Mesodermal cell (in vitro differentiated cells): ENCODE measurements around the gene HPDL. TPM values are rescaled to one million over a fixed set of nuclear protein-coding genes. Genes with fewer than 3 reads are reported as not detected.
"Not testable (repeated sequence)": the region's sequence is repeated elsewhere in the genome, so short reads cannot be mapped to it uniquely, and the experiment has no call there.

Source experiments
- H3K27ac ChIP-seq: 2 replicates; pipeline ENCODE4 v1.7.0; 2013; ENCODE audit warnings: mild to moderate bottlenecking, low read depth, low read length, moderate library complexity; ENCODE audit not compliant: severe bottlenecking
- H3K36me3 ChIP-seq: 2 replicates; pipeline ENCODE4 v1.7.1; 2013; ENCODE audit warnings: mild to moderate bottlenecking, low read length, moderate library complexity; ENCODE audit not compliant: control insufficient read depth, insufficient read depth
- H3K4me1 ChIP-seq: one replicate; pipeline ENCODE4 v1.7.1; 2013; ENCODE audit warnings: mild to moderate bottlenecking, low read length; ENCODE audit not compliant: insufficient read depth, control insufficient read depth, poor library complexity, severe bottlenecking
- H3K4me3 ChIP-seq: 2 replicates; pipeline ENCODE4 v1.7.0; 2013; ENCODE audit warnings: low read length, control low read depth, mild to moderate bottlenecking; ENCODE audit not compliant: insufficient read depth, poor library complexity, severe bottlenecking; ENCODE audit errors: extremely low read depth
- H3K9me3 ChIP-seq: 2 replicates; pipeline ENCODE4 v1.7.1; 2013; ENCODE audit warnings: mild to moderate bottlenecking, low read length, moderate library complexity; ENCODE audit not compliant: control insufficient read depth
- WGBS, 2 experiments: methylation state at CpG; one replicate each; pipeline ENCODE4 v1.1.5; 2013; ENCODE audit warnings: missing lambda C conversion rate in 2 of 2; ENCODE audit not compliant: insufficient coverage in 2 of 2; 5-methylcytosine and 5-hydroxymethylcytosine counted together
- polyA plus RNA-seq, 2 experiments: library from polyadenylated mRNA; stranded (reverse); fragments of 50-300 nt; gene quantifications; one replicate each; pipeline ENCODE4 v1.2.3, GENCODE V29; 2013

Gene HPDL
- 0.29 TPM for polyA plus RNA-seq (2013, experiment 1 of 2)
- polyA plus RNA-seq (2013, experiment 2 of 2), result not detected

GRCh38 chr1:45326627-45327623 lies at the start of gene HPDL:
Gene HPDL, plus strand, starts transcription at chr1:45326895. Its CDS starts 254 bp downstream, at chr1:45327149.
- WGBS, 2 experiments, result 90 to 91% methylated on average over 81 to 96 of the region's 96 CpGs
- Histone ChIP-seq H3K27ac (no peak within 1 kb of the TSS), H3K36me3 (peaks cover 25% of the 10 kb centered on the region), H3K4me1 (peaks cover 12% of the 10 kb centered on the region), H3K4me3 (no peak within 1 kb of the TSS), H3K9me3 (peaks cover 3% of the 10 kb centered on the region)

DNA sequence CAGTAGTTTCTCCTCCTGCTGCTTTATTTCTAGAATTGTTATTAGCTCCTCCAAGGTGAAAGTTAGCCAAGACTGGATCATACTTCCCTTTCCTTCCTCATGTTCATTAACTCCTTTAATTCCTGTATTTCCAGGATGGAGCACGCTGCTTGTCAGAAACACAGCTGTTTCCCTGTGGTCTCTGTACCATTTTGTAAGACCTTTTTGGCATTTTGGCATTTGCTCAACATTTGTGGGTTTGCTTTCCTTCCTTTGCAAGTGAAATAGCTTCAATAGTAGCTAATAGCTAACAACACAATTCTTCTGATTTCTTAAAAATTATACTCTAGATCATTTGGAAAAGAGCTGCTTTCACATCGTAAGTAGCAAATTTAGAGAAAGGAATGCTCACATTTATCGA lies 44.3 kb upstream of the HPDL start:
- 100% methylated on average over 1 of the region's 3 CpGs for WGBS, 2 experiments
- H3K4me3 ChIP-seq, result no peak overlapping the region
- peaks cover 5% of the 10 kb centered on the region for H3K9me3 ChIP-seq
- H3K27ac ChIP-seq, result no peak overlapping the region
- no peaks in the 10 kb centered on the region for H3K36me3 ChIP-seq
- H3K4me1 ChIP-seq, result no peaks in the 10 kb centered on the region

DNA sequence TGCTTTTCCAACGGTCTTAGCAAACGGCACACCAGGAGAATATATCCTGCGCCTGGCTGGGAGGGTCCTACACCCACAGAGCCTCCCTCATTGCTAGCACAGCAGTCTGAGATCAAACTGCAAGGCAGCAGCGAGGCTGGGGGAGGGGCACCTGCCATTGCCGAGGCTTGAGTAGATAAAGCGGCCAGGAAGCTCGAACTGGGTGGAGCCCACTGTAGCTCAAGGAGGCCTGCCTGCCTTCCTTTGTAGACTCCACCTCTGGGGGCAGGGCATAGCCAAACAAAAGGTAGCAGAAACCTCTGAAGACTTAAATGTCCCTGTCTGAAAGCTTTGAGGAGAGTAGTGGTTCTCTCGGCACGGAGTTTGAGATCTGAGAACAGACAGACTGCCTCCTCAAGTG lies 41.8 kb upstream of the HPDL start:
- 90 to 97% methylated on average over 8 to 9 of the region's 9 CpGs for WGBS, 2 experiments
- H3K36me3 ChIP-seq, H3K27ac ChIP-seq, H3K4me3 ChIP-seq, H3K9me3 ChIP-seq, H3K4me1 ChIP-seq: not testable (repeated sequence)

GRCh38 chr1:45286521-45286920 lies 40.2 kb upstream of the HPDL start:
- WGBS, 2 experiments, result no CpG with 5 or more reads among the region's 3 CpGs
- H3K27ac ChIP-seq, H3K36me3 ChIP-seq, H3K9me3 ChIP-seq, H3K4me3 ChIP-seq, H3K4me1 ChIP-seq: not testable (repeated sequence)

DNA sequence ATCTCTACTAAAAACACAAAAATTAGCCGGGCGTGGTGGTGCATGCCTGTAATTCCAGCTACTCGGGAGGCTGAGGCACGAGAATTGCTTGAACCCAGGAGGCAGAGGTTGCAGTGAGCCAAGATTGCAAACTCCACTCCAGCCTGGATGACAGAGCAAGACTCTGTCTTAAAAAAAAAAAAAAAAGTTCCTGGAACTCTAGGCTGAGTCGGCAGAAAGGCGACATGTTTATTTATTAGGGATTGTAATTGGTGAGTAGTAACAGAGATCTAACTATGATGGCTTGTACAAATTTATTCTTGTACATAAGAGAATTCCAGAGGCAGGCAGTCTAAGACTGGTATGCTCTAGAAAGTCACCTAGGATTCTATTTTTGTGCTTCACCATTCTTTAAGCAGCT lies 35.7 kb upstream of the HPDL start:
- 84% methylated on average over 4 of the region's 6 CpGs; no CpG with 5 or more reads in 1 of the 2 experiments for WGBS, 2 experiments

GRCh38 chr1:45291716-45292115 lies 35.0 kb upstream of the HPDL start:
- Histone ChIP-seq H3K9me3 (no peaks in the 10 kb centered on the region), H3K4me1 (no peaks in the 10 kb centered on the region), H3K27ac (no peak overlapping the region), H3K36me3 (no peaks in the 10 kb centered on the region), H3K4me3 (no peak overlapping the region)
- 67 to 100% methylated on average over 1 to 2 of the region's 2 CpGs for WGBS, 2 experiments

More for the DNA sequence above, 35.7 kb upstream of the HPDL start:
- not testable (repeated sequence) for H3K36me3 ChIP-seq, H3K4me3 ChIP-seq, H3K4me1 ChIP-seq, H3K9me3 ChIP-seq, H3K27ac ChIP-seq

DNA sequence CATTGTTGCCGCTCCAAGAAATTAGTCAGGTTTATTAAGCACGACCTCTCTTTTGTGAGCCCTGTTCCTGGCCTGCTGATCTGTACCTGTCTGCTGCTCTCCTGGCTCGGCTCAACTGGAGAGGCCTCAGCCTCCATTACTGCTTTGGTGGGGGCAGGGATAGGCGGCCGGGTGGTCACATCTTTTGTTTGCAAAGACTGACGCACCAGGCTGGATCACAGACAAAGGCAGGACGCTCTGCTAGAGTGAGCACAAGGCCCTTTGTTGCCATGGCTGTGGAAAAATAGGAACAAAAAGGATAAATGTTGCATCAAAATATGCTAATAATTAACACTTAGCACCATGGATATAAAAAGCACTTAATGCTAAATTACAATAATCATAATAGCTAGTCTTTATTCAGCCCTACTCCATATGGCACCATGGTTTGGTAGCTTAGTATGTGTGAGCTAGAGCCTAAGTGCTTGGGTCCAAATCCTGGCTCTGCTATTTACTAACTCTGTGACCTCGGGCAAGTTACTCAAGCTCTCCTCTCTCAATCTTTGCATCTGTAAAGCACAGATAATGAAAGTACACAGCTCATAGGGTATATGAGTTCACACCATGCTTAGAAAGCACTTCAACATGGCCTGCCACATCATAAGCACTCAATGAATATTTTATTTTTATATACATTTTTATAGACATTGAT lies 28.9 kb upstream of the HPDL start:
- Histone ChIP-seq H3K9me3 (no peaks in the 10 kb centered on the region), H3K36me3 (no peaks in the 10 kb centered on the region), H3K4me3 (no peak overlapping the region), H3K4me1 (no peaks in the 10 kb centered on the region), H3K27ac (no peak overlapping the region)
- 73 to 80% methylated on average over 3 to 7 of the region's 8 CpGs for WGBS, 2 experiments

- Histone ChIP-seq H3K4me1 (no peaks in the 10 kb centered on the region), H3K4me3 (no peak overlapping the region), H3K36me3 (no peaks in the 10 kb centered on the region), H3K9me3 (no peaks in the 10 kb centered on the region), H3K27ac (no peak overlapping the region)
- WGBS, 2 experiments, result 60 to 100% methylated on average over 1 of the region's 1 CpG
Observed at GRCh38 chr1:45299296-45299695, 27.4 kb upstream of the HPDL start.

GRCh38 chr1:45299981-45300668 lies 26.6 kb upstream of the HPDL start:
- Histone ChIP-seq H3K27ac (no peak overlapping the region), H3K4me3 (no peak overlapping the region), H3K9me3 (no peaks in the 10 kb centered on the region), H3K36me3 (no peaks in the 10 kb centered on the region), H3K4me1 (no peaks in the 10 kb centered on the region)
- WGBS, 2 experiments, result 57 to 61% methylated on average over 2 of the region's 4 CpGs

- no peak overlapping the region for H3K27ac ChIP-seq
- H3K4me1 ChIP-seq, result no peaks in the 10 kb centered on the region
- H3K4me3 ChIP-seq, result no peak overlapping the region
- WGBS, 2 experiments, result 64 to 79% methylated on average over 2 of the region's 2 CpGs
- no peaks in the 10 kb centered on the region for H3K36me3 ChIP-seq
- no peaks in the 10 kb centered on the region for H3K9me3 ChIP-seq
Observed at GRCh38 chr1:45300669-45300997, 26.1 kb upstream of the HPDL start.
